Measurements from ENCODE around the gene CHRNA10. TPM values are rescaled to one million over a fixed set of nuclear protein-coding genes. Genes with fewer than 3 reads are reported as not detected.

The CHRNA10 gene
- total and polyA plus RNA-seq, 10 of the 15 experiments (the other 5 are each of a cell fraction or from before 2014, with no cell fraction given), result 0.14 to 1.5 (median 0.57) TPM

GRCh38 chr11:3685923-3686322 is 14.7 kb upstream of the CHRNA10 start (continued):
- TF ChIP-seq NR2F1 (conservative IDR thresholded peaks at IDR 0.05), result no peak
- no peak for TF ChIP-seq MYB (IDR thresholded peaks at IDR 0.05; ENCODE audit: borderline replicate concordance, low read depth, low read length)
- no peak for TF ChIP-seq DPF2 (IDR thresholded peaks at IDR 0.05)
- TF ChIP-seq FOXK2 (IDR thresholded peaks at IDR 0.05), result no peak
- TF ChIP-seq STAT1 (conservative IDR thresholded peaks at IDR 0.05), result no peak

GRCh38 chr11:3684819-3685172 is 13.6 kb upstream of the CHRNA10 start:
- in situ Hi-C loops (cut with MboI), result no loop called here
- WGBS (ENCODE audit: insufficient coverage, insufficient replicate concordance, low lambda C conversion rate, missing lambda C conversion rate), result 98% methylated on average over 2 of the region's 2 CpGs
- BruUV-seq (replicated peaks), result no TSS peak
- H3K36me3 ChIP-seq (ENCODE audit: control insufficient read depth in 2 of 2, insufficient read depth in 2 of 2, low read length in 1 of 2), result peaks cover 12 to 52% of the 10 kb centered on the region in 2 experiments
- intact Hi-C loops (cut with micrococcal nuclease; ENCODE audit: unreplicated experiment), result no loop called here
- ATAC-seq (no peak), DNase-seq (ENCODE audit: low read depth, low spot score) (no peak), FAIRE-seq (no peak)
- no peak overlapping the region for H3K9ac ChIP-seq (ENCODE audit: control insufficient read depth, insufficient read depth, low read length)
- H3K79me2 ChIP-seq (ENCODE audit: control insufficient read depth, insufficient read depth, low read length), result no peaks in the 10 kb centered on the region
- no peaks in the 10 kb centered on the region for H3K4me1 ChIP-seq (ENCODE audit: control insufficient read depth, insufficient read depth, low read length)
- H2AFZ ChIP-seq (ENCODE audit: control insufficient read depth, low read depth, low read length), result no peak overlapping the region
- TF ChIP-seq YBX1 (IDR thresholded peaks at IDR 0.05) (no peak), POLR2A (IDR thresholded peaks at IDR 0.05; ENCODE audit: low read depth, low read length) (no peak), MTA2 (IDR thresholded peaks at IDR 0.05; ENCODE audit: low read depth) (no peak), NFXL1 (IDR thresholded peaks at IDR 0.05; ENCODE audit: borderline replicate concordance) (no peak), SMC3 (IDR thresholded peaks at IDR 0.05; ENCODE audit: borderline replicate concordance, low read length) (no peak), USF2 (IDR thresholded peaks at IDR 0.05; ENCODE audit: borderline replicate concordance, low read depth, low read length) (no peak)
- H3K4me2 ChIP-seq (ENCODE audit: control insufficient read depth, insufficient read depth), result no peak overlapping the region
- H4K20me1 ChIP-seq (ENCODE audit: control insufficient read depth, insufficient read depth), result no peaks in the 10 kb centered on the region
- ChIA-PET RAD21 (ENCODE audit: unreplicated experiment) (no interaction called here), SMC1A (ENCODE audit: uncharacterized antibody, unreplicated experiment) (no interaction called here), POLR2A (interaction anchor here (0.6 kb wide), 1 partner anchor 84 kb away, joined by 3 read pairs; no protein-coding TSS in a partner anchor), CTCF (interaction anchor here (1.3 kb wide), 1 partner anchor 124 kb away, joined by 3 read pairs; the partner anchor contains the start of gene PGAP2)
- no peak overlapping the region for H3K27ac ChIP-seq (ENCODE audit: control insufficient read depth, insufficient read depth)
- H3K27me3 ChIP-seq (replicated peaks in 1 of 2; ENCODE audit: control insufficient read depth in 2 of 2, insufficient read depth in 2 of 2, low read length in 1 of 2), result no peaks in the 10 kb centered on the region
- no peak overlapping the region for H3K4me3 ChIP-seq
- H3K9me3 ChIP-seq (replicated peaks; ENCODE audit: control insufficient read depth, insufficient read depth, low read length), result no peaks in the 10 kb centered on the region

Data from GM12878 (cell line).